ENCODE data around the gene ILKAP.

- no peak for TF ChIP-seq CTCF (IDR thresholded peaks at IDR 0.05; ENCODE audit: poor library complexity)
- TF ChIP-seq EZH2phosphoT487 (IDR thresholded peaks at IDR 0.05; ENCODE audit: low read depth, severe bottlenecking, unreplicated experiment): no peak
Measured at GRCh38 chr2:238163481-238164198, 39.9 kb downstream of the ILKAP start.
